Right cardiac atrium (tissue), 5 donors: ENCODE results near the gene MVB12B. TPM values are rescaled to one million over a fixed set of nuclear protein-coding genes. Genes with fewer than 3 reads are reported as not detected.

Experiments used
- ATAC-seq, 2 donors: fragments of 200-7000 bp; cut with Tn5 transposase; one replicate each; pipeline versions ENCODE4 v1.8.0 to v1.9.1; 2020; ENCODE audit warnings: moderate library complexity in 2 of 2, mild to moderate bottlenecking in 1 of 2
- DNase-seq, 3 donors: peaks; one replicate each; pipeline ENCODE4 v3.0.0-alpha.2; 2020
- H3K27ac ChIP-seq: one replicate; pipeline ENCODE4 v1.5.1; 2013; ENCODE audit warnings: mild to moderate bottlenecking, low read length, control low read depth, moderate library complexity
- H3K27me3 ChIP-seq: one replicate; pipeline ENCODE4 v1.6.1; 2013; ENCODE audit not compliant: control insufficient read depth, insufficient read depth
- H3K4me1 ChIP-seq: one replicate; pipeline ENCODE4 v1.6.1; 2013; ENCODE audit warnings: low read length; ENCODE audit not compliant: control insufficient read depth, insufficient read depth
- H3K4me3 ChIP-seq: one replicate; pipeline ENCODE4 v1.5.1; 2013; ENCODE audit warnings: low read length, control low read depth
- H3K9me3 ChIP-seq: one replicate; pipeline ENCODE4 v1.6.1; 2013; ENCODE audit warnings: low read length; ENCODE audit not compliant: control insufficient read depth
- WGBS: extraction: QIAGEN DNeasy Blood & Tissue Kit; methylation state at CpG from one replicate; pipeline ENCODE4 v1.1.7; 2013; 5-methylcytosine and 5-hydroxymethylcytosine counted together
- intact Hi-C, 4 donors: fragments of 100-400 bp; cut with DNase I; formaldehyde crosslinking; loops; one replicate each; pipeline versions ENCODE4 v1.11.0 to v1.14.0; 2022 to 2023
- polyA plus RNA-seq: library from polyadenylated mRNA; stranded (reverse); fragments of 200-250 nt; gene quantifications from one replicate; pipeline ENCODE4 v1.2.3, GENCODE V29; 2013
- total RNA-seq, 4 donors: library from RNA; stranded (reverse); fragmentation: NEBNext Ultra II Directional; extraction: Animal tissue kit (Norgen Biotek cat#: 25700); gene quantifications; one replicate each; pipeline ENCODE4 v1.2.1, GENCODE V29; 2021
- donor health status: healthy with polysubstance abuse.
- donor health status: DM: no; HTN: yes; CAD: no.
- donor health status: DM: no; HTN: no; CAD: no.
- donor health status: DM: no; HTN: yes; CAD: no; lungs with severe emphysema.
- donor health status: DM: yes; HTN: yes; CAD: no.

The MVB12B gene
- total and polyA plus RNA-seq, 5 donors, result 5.8 to 12.8 (median 12.0) TPM

DNA sequence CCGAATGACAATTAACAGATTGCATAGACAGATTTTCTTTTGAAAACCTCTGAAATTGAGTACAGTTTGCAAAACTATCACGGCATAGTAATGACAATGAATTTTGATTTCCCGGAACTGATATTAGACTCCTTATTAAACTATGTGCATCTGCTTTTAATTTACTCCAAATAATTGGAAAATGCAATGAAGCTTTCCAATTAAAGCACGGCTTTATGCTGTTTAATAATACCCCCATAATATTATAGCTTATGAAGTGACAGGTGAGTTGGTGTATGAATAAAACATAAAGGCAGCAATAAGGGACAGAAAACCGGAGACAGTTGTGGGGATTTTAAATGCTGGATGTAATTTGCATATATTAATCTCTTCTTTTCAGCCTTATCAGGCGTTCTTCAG is 110.6 kb downstream of the MVB12B start:
- no peak for ATAC-seq
- Histone ChIP-seq H3K9me3 (no peaks in the 10 kb centered on the region), H3K27me3 (no peaks in the 10 kb centered on the region), H3K4me1 (no peaks in the 10 kb centered on the region), H3K4me3 (no peak overlapping the region), H3K27ac (no peak overlapping the region)
- intact Hi-C loops, result no loop called here
- WGBS, result 91% methylated on average over 6 of the region's 6 CpGs
- no peak for DNase-seq

DNA sequence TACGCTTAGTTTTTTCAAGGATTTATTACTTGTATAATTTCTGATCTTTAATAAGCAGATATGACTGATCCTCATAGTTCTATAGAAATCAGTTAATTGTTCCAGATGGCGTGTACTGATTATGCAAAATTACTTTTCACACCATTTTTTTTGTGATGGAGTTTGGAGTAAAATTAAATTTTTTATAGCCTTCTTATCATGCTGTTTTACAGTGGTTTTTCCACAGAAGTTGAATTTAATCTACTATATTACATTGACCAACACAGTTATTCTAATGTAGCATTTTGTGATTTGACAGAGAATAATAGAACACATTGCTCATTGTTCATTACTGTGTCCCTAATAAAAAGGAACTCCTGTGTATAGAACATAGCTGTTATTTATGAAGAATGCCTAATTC is 111.1 kb downstream of the MVB12B start:
- Histone ChIP-seq H3K4me1 (no peaks in the 10 kb centered on the region), H3K9me3 (no peaks in the 10 kb centered on the region), H3K27me3 (no peaks in the 10 kb centered on the region), H3K4me3 (no peak overlapping the region), H3K27ac (no peak overlapping the region)
- no peak for ATAC-seq
- WGBS, result 95% methylated on average over 2 of the region's 2 CpGs
- no peak for DNase-seq
- intact Hi-C loops, result no loop called here

DNA sequence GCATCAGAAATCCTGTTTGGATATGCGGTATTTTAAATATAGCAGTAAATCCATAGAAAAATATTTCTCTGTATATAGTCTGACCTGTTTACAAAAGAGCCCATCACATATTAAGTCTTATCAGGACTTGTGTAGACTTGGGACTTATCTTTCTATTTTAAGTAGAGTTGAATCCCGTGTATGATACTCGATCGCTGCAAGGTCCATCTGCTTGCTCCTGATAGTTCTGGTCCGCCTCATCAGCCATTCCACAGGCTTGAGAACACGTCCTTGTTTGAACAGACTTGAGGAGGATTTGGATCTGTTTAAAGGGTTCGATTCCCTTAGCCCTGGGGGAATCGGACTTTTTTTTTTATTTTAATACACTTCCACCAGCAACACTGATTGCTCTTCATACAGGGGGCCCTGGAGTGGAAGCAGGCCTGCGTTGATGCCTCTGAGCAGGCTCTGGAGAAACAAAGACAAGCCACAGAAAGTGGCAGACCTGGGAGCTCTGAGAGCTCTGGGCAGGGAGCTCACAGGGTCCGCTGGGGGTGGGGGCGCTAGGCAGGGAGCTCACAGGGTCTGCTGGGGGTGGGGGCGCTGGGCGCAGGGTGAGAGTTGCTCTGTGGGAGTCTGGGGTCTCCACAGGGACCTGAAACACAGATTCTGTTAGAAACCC is 112.2 kb downstream of the MVB12B start:
- Histone ChIP-seq H3K9me3 (no peaks in the 10 kb centered on the region), H3K27me3 (no peaks in the 10 kb centered on the region), H3K4me1 (no peaks in the 10 kb centered on the region), H3K27ac (no peak overlapping the region), H3K4me3 (no peak overlapping the region)
- 84% methylated on average over 13 of the region's 13 CpGs for WGBS
- intact Hi-C loops, result no loop called here
- ATAC-seq, result no peak
- no peak for DNase-seq

DNA sequence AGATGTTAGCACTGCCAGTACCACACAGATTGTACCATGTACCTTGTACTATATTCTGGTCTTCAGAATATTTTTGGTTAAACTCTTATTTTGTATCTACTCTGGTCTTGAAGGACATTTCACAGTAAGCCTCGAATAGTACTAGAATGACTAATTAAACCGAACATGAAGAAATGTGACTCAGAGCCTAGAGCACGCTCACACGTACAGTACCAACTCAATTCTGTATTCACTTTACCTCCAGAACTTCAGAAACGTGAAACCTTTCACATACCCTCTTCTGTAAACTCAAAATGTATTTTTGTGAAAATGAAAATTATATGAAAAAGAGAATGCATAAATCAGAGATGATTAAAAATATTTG is 112.8 kb downstream of the MVB12B start:
- Histone ChIP-seq H3K27ac (no peak overlapping the region), H3K27me3 (no peaks in the 10 kb centered on the region), H3K9me3 (no peaks in the 10 kb centered on the region), H3K4me1 (no peaks in the 10 kb centered on the region), H3K4me3 (no peak overlapping the region)
- intact Hi-C loops, result no loop called here
- DNase-seq (no peak), ATAC-seq (no peak)
- 84% methylated on average over 5 of the region's 5 CpGs for WGBS

DNA sequence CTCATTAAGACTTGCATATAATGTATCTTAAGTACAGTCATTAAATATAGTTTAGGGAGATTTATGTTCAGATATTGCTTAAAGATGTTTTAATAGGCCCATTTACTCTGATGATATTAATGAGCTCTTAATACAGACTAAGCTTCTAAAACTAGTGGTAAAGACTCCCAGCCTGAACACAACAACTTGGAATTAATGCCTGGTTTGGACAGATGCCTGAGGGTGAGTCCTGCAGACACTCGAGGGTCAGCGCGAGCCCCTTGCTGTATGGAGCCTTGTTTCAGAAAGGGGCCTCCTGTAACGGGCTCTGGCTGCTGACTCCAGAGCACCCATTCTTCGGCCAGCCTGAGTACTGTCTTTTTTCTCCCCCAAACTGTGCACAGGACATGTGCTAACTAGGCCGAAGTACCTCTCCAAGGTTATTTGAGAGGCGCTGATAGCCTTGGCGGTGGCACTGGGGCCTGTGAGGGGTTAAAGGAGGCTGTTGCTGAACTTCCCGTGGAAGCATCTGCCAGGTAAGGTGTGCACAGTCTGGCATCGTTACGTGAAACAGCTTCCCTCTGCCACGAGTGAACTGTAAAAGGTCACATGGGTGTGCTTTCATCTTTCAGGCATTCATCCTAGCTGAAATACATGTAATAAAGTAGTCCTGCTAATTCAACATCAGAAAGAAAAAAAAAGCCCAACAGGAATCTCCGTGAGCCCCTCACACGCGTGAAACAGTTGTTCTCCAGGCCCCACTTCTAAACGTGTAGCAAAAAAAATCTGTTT is 113.4 kb downstream of the MVB12B start:
- no peaks in the 10 kb centered on the region for H3K4me1 ChIP-seq
- 84% methylated on average over 16 of the region's 16 CpGs for WGBS

DNA sequence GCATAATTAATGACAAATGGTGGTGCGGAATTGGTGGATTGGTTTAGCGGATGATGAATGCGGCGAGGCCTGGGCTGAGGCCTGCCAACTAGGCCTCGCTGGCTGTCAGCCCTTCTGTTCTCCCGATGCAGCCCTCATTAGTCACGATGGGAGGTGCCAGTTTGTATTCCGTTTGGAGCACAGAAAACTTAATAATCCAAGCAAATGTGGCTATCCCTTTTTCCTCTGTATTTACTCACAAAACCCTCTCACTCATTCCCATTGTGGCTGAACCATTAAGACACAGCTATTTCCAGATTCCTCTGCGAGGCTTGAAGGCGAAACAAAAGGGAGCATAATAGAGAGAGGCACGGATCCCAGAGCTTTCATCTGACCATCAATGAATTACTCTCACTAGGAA is 114.3 kb downstream of the MVB12B start:
- no peak overlapping the region for H3K27ac ChIP-seq
- ATAC-seq (no peak), DNase-seq (no peak)
- H3K27me3 ChIP-seq, result no peaks in the 10 kb centered on the region
- WGBS, result 86% methylated on average over 11 of the region's 11 CpGs
- no peaks in the 10 kb centered on the region for H3K4me1 ChIP-seq
- H3K4me3 ChIP-seq, result no peak overlapping the region
- H3K9me3 ChIP-seq, result no peaks in the 10 kb centered on the region
- intact Hi-C loops, result no loop called here

More for the DNA sequence above, 113.4 kb downstream of the MVB12B start:
- ATAC-seq (no peak), DNase-seq (no peak)
- intact Hi-C loops, result no loop called here
- no peaks in the 10 kb centered on the region for H3K9me3 ChIP-seq
- H3K27ac ChIP-seq, result no peak overlapping the region
- no peaks in the 10 kb centered on the region for H3K27me3 ChIP-seq
- H3K4me3 ChIP-seq, result no peak overlapping the region

DNA sequence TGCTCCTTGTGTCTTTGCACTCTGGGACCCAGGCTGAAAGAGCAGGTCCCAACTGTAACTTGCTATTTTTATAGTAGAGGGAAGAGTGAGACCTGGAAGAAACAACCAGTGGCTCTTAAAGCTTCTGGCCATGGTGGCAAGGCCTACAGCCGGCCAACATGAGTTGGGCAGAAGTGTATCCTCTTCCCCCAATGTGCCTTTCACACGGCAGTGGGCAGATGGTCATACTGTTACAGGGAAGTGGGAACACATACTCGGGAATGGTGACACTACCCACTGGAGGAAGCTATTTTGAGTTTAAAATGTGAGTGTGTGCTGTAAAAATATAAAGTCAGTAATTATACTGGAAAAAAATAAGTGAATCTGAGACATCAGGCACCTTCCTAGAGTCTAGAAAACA is 116.0 kb downstream of the MVB12B start:
- 87% methylated on average over 3 of the region's 3 CpGs for WGBS
- intact Hi-C loops, result no loop called here
- ATAC-seq (no peak), DNase-seq (no peak)
- no peaks in the 10 kb centered on the region for H3K9me3 ChIP-seq
- no peak overlapping the region for H3K4me3 ChIP-seq
- no peak overlapping the region for H3K27ac ChIP-seq
- H3K27me3 ChIP-seq, result no peaks in the 10 kb centered on the region
- no peaks in the 10 kb centered on the region for H3K4me1 ChIP-seq

DNA sequence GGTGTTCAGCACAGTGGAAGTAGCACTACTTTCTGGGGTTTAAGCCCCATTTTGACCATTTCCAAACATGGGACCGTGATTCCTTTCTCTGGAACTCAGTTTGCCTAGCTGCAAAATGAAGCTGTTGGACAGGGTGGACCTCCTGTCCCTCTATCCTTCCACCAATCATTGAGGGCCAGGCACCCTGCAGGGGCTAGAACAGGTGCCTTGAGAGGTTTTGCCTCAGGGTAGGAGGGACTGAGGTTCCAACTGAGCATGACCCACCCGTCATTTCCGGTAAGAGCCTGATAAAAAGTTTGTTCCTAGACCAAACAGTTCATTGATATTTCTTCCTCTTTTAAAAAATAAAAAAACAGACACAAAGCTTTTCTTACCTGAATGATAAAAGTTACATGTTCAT is 116.5 kb downstream of the MVB12B start:
- no peak for DNase-seq
- ATAC-seq, result no peak
- no peaks in the 10 kb centered on the region for H3K27me3 ChIP-seq
- intact Hi-C loops, result no loop called here
- no peak overlapping the region for H3K4me3 ChIP-seq
- no peaks in the 10 kb centered on the region for H3K4me1 ChIP-seq
- no peak overlapping the region for H3K27ac ChIP-seq
- no peaks in the 10 kb centered on the region for H3K9me3 ChIP-seq
- WGBS, result 71% methylated on average over 3 of the region's 3 CpGs

DNA sequence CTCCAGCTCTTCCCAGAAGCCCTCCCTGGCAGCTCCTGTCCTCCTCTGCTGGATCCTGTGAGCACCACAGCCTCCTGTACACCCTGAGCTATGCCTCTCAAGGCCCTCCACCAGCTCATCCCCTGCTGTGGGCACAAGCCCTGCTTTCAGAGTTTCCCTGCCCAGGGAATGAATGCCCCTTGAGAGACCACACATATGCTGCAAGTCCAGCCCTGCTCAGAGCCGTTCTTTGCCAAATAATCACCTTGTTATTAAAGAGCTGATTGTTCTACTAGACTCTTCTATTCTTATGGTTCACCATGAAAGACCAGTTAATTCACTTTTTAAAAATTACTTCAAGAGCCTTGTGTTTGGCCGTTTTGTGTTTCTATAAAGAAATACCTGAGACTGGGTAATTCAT is 121.5 kb downstream of the MVB12B start:
- DNase-seq (no peak), ATAC-seq (no peak)
- intact Hi-C loops, result no loop called here

DNA sequence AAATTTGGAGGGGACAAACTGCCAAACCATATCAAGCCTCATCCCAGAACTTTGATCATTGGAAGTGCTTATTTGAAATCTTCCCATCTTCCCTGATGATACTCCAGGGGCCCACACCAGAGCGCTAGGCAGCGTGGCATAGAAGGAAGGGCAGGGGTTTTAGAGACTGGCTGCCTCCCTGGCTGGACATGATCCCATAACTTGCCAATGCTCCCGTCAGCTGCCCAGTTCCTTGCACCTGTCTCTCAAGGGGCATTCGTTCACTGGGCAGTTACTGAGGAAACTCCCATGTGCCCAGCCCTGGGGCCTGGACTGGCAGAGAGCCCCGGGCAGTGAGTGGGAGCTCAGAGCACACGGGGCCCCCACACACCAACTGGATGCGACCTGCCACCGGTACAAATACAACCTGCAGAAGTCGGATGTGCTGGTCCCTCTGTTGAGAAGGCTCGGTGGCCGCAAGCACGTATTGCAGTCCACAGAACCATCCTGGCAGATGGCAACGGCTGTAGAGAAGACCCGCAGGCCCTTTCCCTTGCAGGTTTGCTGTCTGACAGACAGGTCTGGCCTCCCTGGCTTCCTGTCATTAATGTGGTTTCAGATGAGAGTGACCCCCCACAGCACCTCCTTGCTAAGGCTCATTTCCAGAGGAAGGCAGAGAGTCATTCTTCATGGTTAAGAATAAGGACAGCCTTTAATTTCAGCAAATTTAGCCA is 122.4 kb downstream of the MVB12B start:
- no peak for ATAC-seq
- no peak for DNase-seq

More for the DNA sequence above, 121.5 kb downstream of the MVB12B start:
- no peak overlapping the region for H3K27ac ChIP-seq
- no peaks in the 10 kb centered on the region for H3K4me1 ChIP-seq
- H3K4me3 ChIP-seq, result no peak overlapping the region
- no peaks in the 10 kb centered on the region for H3K27me3 ChIP-seq
- WGBS, result 89% methylated on average over 2 of the region's 2 CpGs
- no peaks in the 10 kb centered on the region for H3K9me3 ChIP-seq

More for the DNA sequence above, 122.4 kb downstream of the MVB12B start:
- 93% methylated on average over 14 of the region's 14 CpGs for WGBS
- H3K27me3 ChIP-seq, result no peaks in the 10 kb centered on the region
- intact Hi-C loops, result no loop called here
- no peak overlapping the region for H3K4me3 ChIP-seq
- H3K4me1 ChIP-seq, result no peaks in the 10 kb centered on the region
- H3K9me3 ChIP-seq, result no peaks in the 10 kb centered on the region
- no peak overlapping the region for H3K27ac ChIP-seq
